B cell (primary cell): ENCODE results near the gene TMSB15C. TPM values are rescaled to one million over a fixed set of nuclear protein-coding genes. Genes with fewer than 3 reads are reported as not detected.

Experiments used
- ATAC-seq: fragments of 200-7000 bp; cut with Tn5 transposase; one replicate; pipeline ENCODE4 v1.10.0; 2021; ENCODE audit warnings: low read depth, mild to moderate bottlenecking, moderate number of reproducible peaks, moderate library complexity
- CTCF ChIA-PET: fragments of 350-600 bp; sonication (Branson Sonifier 250); formaldehyde crosslinking; loops from one replicate; lab custom pipeline; 2021; ENCODE audit warnings: antibody characterized with exemption, inconsistent platforms; lab: Charles Lee
- POLR2A ChIA-PET: fragments of 350-600 bp; sonication (Branson Sonifier 250); formaldehyde crosslinking; loops from one replicate; lab custom pipeline; 2021; ENCODE audit warnings: antibody characterized with exemption; lab: Charles Lee
- DNase-seq: peaks from one replicate; pipeline ENCODE4 v3.0.0; 2013
- H2AFZ ChIP-seq: 2 replicates; pipeline ENCODE4 v1.6.1; 2012; ENCODE audit warnings: mild to moderate bottlenecking, low read depth, low read length; ENCODE audit not compliant: insufficient read depth, poor library complexity, severe bottlenecking
- H3K27ac ChIP-seq, 2 donors: 1 replicate in 1 of 2; 2 replicates in 1 of 2; pipeline ENCODE4 v1.5.1; 2012 to 2013; ENCODE audit warnings: low read length in 2 of 2, mild to moderate bottlenecking in 2 of 2, moderate library complexity in 1 of 2
- H3K27me3 ChIP-seq, 4 experiments: fragments of 200-600 bp in 1 of 4; sonication (generic) in 1 of 4; replicated peaks in 1 of 4; 1 replicate in 2 of 4; 2 replicates in 2 of 4; pipeline versions ENCODE4 v1.6.1 to v1.7.0; 2013 to 2016; ENCODE audit warnings: low read length in 3 of 4, mild to moderate bottlenecking in 2 of 4, mixed read lengths in 1 of 4, moderate library complexity in 1 of 4; ENCODE audit not compliant: insufficient read depth in 4 of 4, control insufficient read depth in 3 of 4; ENCODE audit errors: control extremely low read depth in 1 of 4
- H3K36me3 ChIP-seq, 2 experiments: replicated peaks in 1 of 2; 1 replicate in 1 of 2; 2 replicates in 1 of 2; pipeline versions ENCODE4 v1.6.1 to v1.7.1; 2013; ENCODE audit warnings: low read length in 1 of 2; ENCODE audit not compliant: insufficient read depth in 2 of 2, control insufficient read depth in 1 of 2; ENCODE audit errors: control extremely low read depth in 1 of 2, extremely low read depth in 1 of 2
- H3K4me1 ChIP-seq, 2 donors: fragments of 200-600 bp in 1 of 2; sonication (generic) in 1 of 2; 1 replicate in 1 of 2; 2 replicates in 1 of 2; pipeline versions ENCODE4 v1.5.1 to v1.6.1; 2013 to 2017; ENCODE audit warnings: low read length in 2 of 2; ENCODE audit not compliant: control insufficient read depth in 2 of 2, insufficient read depth in 2 of 2
- H3K4me2 ChIP-seq: replicated peaks from 2 replicates; pipeline ENCODE3; 2012; ENCODE audit warnings: mild to moderate bottlenecking, low read depth, low read length; ENCODE audit not compliant: poor library complexity, severe bottlenecking
- H3K4me3 ChIP-seq, 5 experiments: fragments of 200-600 bp in 1 of 5; sonication (generic) in 1 of 5; 1 replicate in 3 of 5; 2 replicates in 2 of 5; pipeline versions ENCODE4 v1.5.1 to v1.7.0; 2011 to 2016; ENCODE audit warnings: low read length in 4 of 5, mild to moderate bottlenecking in 4 of 5, low read depth in 2 of 5, control low read depth in 1 of 5, moderate library complexity in 1 of 5; ENCODE audit not compliant: insufficient read depth in 1 of 5; ENCODE audit errors: control extremely low read depth in 1 of 5, extremely low read depth in 1 of 5
- H3K79me2 ChIP-seq: fragments of 200-600 bp; sonication (generic); one replicate; pipeline ENCODE4 v1.6.0; 2016; ENCODE audit warnings: low read length; ENCODE audit not compliant: control insufficient read depth, insufficient read depth
- H3K9ac ChIP-seq: fragments of 200-600 bp; sonication (generic); 2 replicates; pipeline ENCODE4 v1.6.1; 2017; ENCODE audit warnings: mild to moderate bottlenecking, low read length, moderate library complexity
- H3K9me3 ChIP-seq, 3 donors: one replicate each; pipeline versions ENCODE4 v1.6.1 to v1.7.1; 2013; ENCODE audit warnings: low read length in 2 of 3; ENCODE audit not compliant: control insufficient read depth in 2 of 3, insufficient read depth in 1 of 3; ENCODE audit errors: control extremely low read depth in 1 of 3
- H4K20me1 ChIP-seq: 2 replicates; pipeline ENCODE4 v1.6.0; 2012; ENCODE audit warnings: mild to moderate bottlenecking, low read length; ENCODE audit not compliant: insufficient read depth, control insufficient read depth, poor library complexity, severe bottlenecking
- H3K27ac Mint-ChIP-seq: one replicate; pipeline ENCODE4 v1.8.0; 2021; ENCODE audit warnings: mixed read lengths
- H3K27me3 Mint-ChIP-seq: one replicate; pipeline ENCODE4 v1.8.0; 2021; ENCODE audit warnings: mixed read lengths
- H3K4me1 Mint-ChIP-seq: one replicate; pipeline ENCODE4 v1.8.0; 2021; ENCODE audit warnings: mixed read lengths
- H3K4me3 Mint-ChIP-seq: one replicate; pipeline ENCODE4 v1.8.0; 2021; ENCODE audit warnings: mixed read lengths
- H3K9me3 Mint-ChIP-seq: one replicate; pipeline ENCODE4 v1.8.0; 2022; ENCODE audit warnings: mixed read lengths; ENCODE audit not compliant: insufficient read depth
- CTCF ChIP-seq: fragments of 200-600 bp; IDR thresholded peaks from one replicate; pipeline ENCODE4 v1.8.0; 2022; ENCODE audit warnings: antibody characterized with exemption, mild to moderate bottlenecking
- EZH2 ChIP-seq: IDR thresholded peaks from 2 replicates; pipeline ENCODE4 v1.6.1; 2012; ENCODE audit warnings: borderline replicate concordance, low read depth, mild to moderate bottlenecking, moderate library complexity, low read length; ENCODE audit not compliant: insufficient read depth, poor library complexity, severe bottlenecking
- WGBS: methylation state at CpG from one replicate; pipeline ENCODE4 v1.1.5; 2013; ENCODE audit warnings: missing lambda C conversion rate; ENCODE audit not compliant: insufficient coverage; 5-methylcytosine and 5-hydroxymethylcytosine counted together
- intact Hi-C: fragments of 100-400 bp; cut with micrococcal nuclease; formaldehyde crosslinking; loops from one replicate; pipeline ENCODE4 v1.10.0; 2022
- polyA plus RNA-seq: library from polyadenylated mRNA; depleted of rRNA; stranded (reverse); fragments of >200 nt; gene quantifications from 2 replicates; pipeline ENCODE4 v1.2.3, GENCODE V29; 2012
- total RNA-seq, 2 donors: library from RNA; stranded (reverse); fragments of 120-200 nt in 1 of 2; gene quantifications; 1 replicate in 1 of 2; 2 replicates in 1 of 2; pipeline versions ENCODE4 v1.2.3 to v1.2.4, GENCODE V29; 2013 to 2022

Gene TMSB15C
- total and polyA plus RNA-seq, 2 donors (not counting 1 experiment from before 2014, with no cell fraction given), result 1.1 to 4.5 TPM

- ChIA-PET POLR2A (no interaction called here), CTCF (interaction anchor here (0.6 kb wide), 1 partner anchor 27 kb away, joined by 3 read pairs; no protein-coding TSS in a partner anchor)
- H3K27ac Mint-ChIP-seq, result no peak overlapping the region
- no peaks in the 10 kb centered on the region for H3K27me3 Mint-ChIP-seq
- H3K4me1 Mint-ChIP-seq, result peaks cover 29% of the 10 kb centered on the region
- no peak for TF ChIP-seq EZH2
- no peak for TF ChIP-seq CTCF
- DNase-seq (no peak), ATAC-seq (no peak)
- H3K4me2 ChIP-seq, result no peak overlapping the region
- intact Hi-C loops, result no loop called here
- no peak overlapping the region for H3K4me3 Mint-ChIP-seq
- no CpG with 5 or more reads among the region's 1 CpG for WGBS
- H3K27me3 ChIP-seq, result no peaks in the 10 kb centered on the region
- H2AFZ ChIP-seq, result no peak overlapping the region
- no peak overlapping the region for H3K9ac ChIP-seq
- no peaks in the 10 kb centered on the region for H4K20me1 ChIP-seq
- no peaks in the 10 kb centered on the region for H3K9me3 ChIP-seq
- H3K79me2 ChIP-seq, result no peaks in the 10 kb centered on the region
- peaks cover 20 to 31% of the 10 kb centered on the region in 2 donors for H3K4me1 ChIP-seq
- no peak overlapping the region for H3K4me3 ChIP-seq
- H3K9me3 Mint-ChIP-seq, result no peaks in the 10 kb centered on the region
- no peaks in the 10 kb centered on the region for H3K36me3 ChIP-seq
- H3K27ac ChIP-seq, result no peak overlapping the region
Observed at GRCh38 chrX:104108955-104109354, 32.9 kb upstream of the TMSB15C start.

GRCh38 chrX:104105330-104106262 is 29.6 kb upstream of the TMSB15C start:
- no peak overlapping the region for H3K4me3 ChIP-seq
- TF ChIP-seq EZH2, result no peak
- no peak for TF ChIP-seq CTCF
- no peak overlapping the region for H3K9ac ChIP-seq
- Mint-ChIP-seq H3K27me3 (no peaks in the 10 kb centered on the region), H3K4me3 (no peak overlapping the region), H3K27ac (no peak overlapping the region), H3K9me3 (no peaks in the 10 kb centered on the region), H3K4me1 (peaks cover 9% of the 10 kb centered on the region)
- no CpG with 5 or more reads among the region's 11 CpGs for WGBS
- no peaks in the 10 kb centered on the region for H4K20me1 ChIP-seq
- ChIA-PET POLR2A (no interaction called here), CTCF (no interaction called here)
- no peak overlapping the region for H2AFZ ChIP-seq
- DNase-seq (no peak), ATAC-seq (no peak)
- peaks cover 4 to 9% of the 10 kb centered on the region in 2 donors for H3K4me1 ChIP-seq
- H3K36me3 ChIP-seq, result no peaks in the 10 kb centered on the region
- no peaks in the 10 kb centered on the region for H3K27me3 ChIP-seq
- no peak overlapping the region for H3K27ac ChIP-seq
- intact Hi-C loops, result no loop called here
- H3K4me2 ChIP-seq, result no peak overlapping the region
- no peaks in the 10 kb centered on the region for H3K9me3 ChIP-seq
- H3K79me2 ChIP-seq, result no peaks in the 10 kb centered on the region
